SKM-1 treated with dmso at 0.1 percent for 144 hours (cell line): ENCODE measurements around the gene LYSMD2.

Experiments used
- DNase-seq: peaks from one replicate; lab custom pipeline; 2025; ENCODE audit not compliant: unreplicated experiment; lab: John Stamatoyannopoulos, UW

The LYSMD2 gene

DNA sequence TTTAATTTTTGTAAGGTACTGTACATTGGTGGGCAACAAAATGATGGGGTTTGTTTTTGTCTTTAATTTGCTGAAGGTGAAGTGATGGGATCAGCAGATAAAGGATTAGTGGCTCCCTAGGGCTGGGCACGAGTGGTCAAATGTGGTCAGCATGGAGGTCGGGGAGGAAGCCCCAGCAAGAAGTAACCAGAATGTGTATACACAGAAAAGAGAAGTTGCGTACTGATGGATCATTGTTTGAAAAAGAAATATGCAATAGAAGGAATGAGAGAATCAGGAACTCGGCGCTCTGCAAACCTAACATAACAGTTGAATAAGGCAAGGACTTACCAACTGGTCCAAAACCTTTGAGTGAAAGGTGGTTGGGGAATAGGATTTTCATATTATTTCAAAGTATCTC, 15.4 kb upstream of the LYSMD2 start:
- DNase-seq = peak; percentile 78

DNA sequence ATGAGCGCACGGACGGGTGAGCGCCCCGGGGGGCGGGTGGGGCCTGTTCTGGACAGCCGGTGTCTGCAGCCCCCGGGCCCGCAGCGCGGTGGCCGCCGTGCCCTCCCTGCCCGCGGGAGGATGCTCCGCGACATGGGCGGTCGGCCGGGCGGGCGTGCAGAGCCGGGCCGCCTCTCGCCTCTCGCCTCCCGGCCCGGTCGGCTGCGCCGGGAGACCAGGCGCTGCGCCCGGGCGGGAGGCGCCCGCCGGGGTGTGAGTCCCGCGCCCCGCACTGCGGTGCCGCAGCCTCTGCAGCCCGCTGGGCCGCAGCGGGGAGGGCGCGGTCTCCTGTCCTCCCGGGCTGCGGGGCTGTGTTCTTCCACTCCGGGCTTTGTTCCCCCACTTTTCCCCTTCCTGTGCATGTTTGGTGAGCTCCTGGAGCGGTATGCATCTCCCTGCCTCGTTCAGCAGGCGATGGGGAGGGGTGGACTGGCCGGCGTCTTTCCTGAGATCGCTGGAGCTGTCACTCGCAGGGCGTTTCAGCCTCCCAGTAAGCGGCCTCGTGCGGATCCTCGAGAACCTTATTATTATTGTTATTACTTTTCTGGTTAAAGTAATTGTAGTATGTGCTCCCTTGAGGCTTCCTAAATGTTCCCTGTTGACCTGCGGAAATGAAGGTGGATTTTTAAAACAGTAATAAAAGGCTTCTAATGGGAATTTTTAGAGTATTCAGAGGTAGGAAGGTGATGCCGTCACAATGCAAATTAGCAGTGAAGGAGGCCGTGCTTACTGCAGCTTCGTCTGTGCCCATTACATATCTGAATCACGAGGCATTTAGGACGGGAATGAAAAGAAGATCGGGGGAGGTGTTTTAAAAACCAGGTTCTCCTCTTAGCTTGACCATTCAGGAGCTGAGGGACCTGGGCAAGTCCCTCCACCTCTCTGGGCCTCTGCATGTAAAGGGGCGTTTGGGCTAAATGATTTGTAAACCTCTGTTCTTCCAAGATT, 14.5 kb upstream of the LYSMD2 start:
- DNase-seq = no peak

DNA sequence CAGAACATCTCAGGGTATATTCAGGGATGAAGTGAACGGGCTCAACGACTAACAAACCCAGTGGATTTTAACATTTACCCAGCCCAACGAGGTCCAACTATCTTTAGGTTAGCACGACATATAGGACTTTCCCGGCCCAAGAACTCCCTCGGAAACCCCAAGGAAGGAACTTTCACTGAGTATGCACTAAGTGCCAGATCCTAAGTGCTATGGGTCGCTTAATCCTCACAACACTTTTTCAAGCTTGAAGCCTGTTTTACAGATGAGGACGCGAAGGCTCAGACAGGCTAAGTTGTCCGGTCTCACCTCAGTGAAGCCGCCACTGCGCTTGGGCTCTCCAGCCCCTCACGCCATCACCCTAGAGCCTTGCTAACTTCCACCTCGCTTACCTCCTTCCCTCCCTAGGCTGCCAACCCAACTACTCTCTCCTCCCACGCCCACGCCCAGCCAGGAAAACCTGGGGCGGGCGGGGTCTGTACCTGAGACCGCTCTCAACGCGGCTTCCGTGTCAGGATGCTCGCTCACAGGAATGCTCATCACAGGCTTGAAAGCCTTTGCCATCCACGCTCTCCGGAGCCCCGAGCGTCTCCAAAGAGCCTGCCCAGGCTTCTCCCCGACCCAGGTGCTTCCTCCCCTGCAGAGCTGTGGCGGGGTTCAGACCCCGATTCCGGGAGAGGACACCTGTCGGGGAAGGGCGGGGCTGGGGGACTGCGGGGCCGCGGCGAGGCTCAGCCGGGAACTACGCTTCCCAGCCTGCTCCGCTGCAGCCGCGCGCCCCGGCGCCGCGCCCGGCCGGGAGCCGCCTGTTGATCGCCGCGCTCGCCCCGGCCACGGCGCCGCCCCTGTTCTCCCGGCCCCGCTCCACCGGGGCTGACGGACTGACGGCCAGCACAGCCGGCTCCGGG, 13.6 kb upstream of the LYSMD2 start, which contains the start of gene TMOD2:
TSS of gene TMOD2 (plus strand) at position 806 of the 905 bp plus-strand sequence. CDS start 14,845 bp downstream, outside the sequence.
- no peak for DNase-seq

DNA sequence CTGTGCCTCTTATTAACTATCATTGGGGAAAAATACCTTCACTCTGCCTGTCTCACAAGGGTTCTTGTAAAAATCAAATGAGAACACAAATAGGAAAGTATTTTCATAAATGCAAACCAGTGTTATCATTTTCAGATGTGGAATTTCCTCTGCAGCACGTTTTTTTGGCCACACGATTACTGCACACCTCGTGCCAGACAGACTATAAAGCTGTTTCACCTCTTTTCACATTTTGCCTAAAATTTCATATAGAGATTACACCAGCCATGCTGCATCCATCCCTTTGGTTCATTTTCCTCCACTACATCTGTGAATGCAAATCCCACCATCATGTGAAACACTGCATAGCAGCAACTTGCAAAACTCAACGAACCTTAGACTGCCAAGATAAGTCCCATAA, 12.7 kb upstream of the LYSMD2 start:
- DNase-seq = no peak

DNA sequence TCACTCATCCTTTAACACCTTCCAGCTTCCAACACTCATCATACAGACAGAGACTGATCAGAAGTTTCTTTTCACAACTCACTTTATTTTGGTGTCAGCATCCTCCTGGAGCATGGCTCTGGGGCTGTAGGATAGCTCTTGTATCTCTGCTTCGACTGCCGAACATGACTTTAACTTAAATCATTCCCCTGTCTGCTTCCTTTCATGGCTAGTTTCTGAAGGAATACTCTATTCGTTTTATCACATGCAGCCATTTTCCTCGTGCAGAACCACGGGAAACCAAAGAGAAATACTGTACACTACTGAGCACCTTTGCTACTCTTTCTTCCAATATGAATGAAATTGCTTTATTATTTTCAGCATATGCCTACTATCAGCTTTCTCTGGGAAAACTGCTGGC, 11.9 kb upstream of the LYSMD2 start:
- no peak for DNase-seq

DNA sequence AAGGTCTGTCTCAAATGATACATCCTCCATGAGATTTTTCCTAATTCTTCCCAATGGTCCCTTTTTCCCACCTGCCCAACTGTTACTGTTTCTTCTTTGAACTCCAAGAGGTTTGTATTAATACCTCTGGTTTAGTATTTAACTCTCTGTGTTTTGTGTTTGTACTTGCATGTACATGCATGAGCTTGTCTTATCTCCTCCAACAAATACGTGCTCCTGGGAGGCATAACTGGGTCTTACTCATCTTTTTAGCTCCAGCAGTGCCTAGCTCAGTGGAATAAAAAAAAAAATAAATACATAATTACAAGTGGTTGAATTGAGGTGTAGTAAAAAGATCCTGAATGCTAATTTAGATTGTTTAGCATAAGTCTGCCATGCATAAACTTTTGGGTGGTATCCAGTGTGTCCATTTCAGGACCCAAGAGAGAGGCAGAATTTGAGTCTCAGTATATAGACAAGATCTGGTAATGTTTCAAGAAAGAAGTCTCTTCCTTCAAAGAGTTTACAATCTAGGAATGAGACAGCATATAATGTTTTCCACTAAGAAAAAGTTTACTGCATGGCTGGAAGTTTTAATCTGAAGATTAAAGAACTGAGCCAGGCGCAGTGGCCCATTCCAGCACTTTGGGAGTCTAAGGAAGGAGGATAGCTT, 1.7 kb upstream of the LYSMD2 start:
- no peak for DNase-seq

DNA sequence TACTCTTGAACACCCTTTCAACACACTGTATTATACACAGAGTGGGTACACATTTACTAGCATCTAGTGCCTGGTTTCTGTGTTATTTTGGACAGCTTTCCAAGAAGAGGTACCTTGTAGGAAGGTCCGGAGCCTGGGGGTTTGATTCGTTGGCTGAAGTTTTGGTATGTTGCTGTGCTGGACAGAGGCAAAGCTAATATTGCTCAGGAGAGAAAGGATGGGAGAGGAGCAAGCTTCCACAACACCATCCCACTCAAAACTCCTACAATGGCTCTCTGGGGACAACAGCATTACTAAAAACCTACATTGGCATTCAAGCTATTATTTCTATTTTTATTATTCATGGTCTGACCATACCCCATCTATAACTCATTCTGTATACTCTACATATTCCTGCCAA, 1.1 kb upstream of the LYSMD2 start:
- no peak for DNase-seq

DNA sequence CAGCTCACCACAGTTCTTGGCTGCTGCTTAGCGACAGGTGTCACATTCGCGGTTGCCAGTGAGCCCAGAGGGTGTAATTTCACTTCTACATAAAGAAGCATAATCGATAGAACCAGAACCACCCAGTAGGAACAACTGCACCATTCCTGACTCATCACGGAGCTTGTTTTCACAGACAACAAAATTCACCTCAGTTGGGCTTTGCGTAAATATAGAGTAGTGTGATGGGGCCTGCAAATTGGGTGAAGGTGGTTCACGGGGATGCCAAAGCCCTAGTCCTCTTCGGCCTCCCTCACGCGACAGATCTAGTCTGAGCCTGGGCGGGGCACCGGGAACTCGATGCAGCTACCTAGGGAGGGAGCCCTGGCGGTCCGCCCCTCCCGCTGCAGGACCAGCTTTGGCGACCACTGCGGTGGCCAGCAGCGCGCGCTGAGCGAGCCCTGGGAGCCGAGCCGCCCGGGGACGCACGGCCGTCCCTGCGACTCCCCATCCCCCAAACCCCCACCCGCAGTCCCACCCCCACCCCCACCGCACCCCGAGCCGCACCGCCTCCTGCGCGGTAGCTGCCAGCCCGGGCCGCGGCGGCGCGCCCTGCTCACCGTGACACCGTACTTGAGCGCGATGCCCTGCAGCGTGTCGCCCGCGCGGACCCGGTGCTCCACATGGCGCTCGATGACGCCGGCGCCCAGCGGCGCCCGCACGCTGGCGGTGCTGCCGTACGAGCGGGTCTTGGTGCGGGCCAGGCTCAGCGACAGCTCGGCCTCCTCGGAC, 519 bp downstream of the LYSMD2 start:
- peak; percentile 36 for DNase-seq

DNA sequence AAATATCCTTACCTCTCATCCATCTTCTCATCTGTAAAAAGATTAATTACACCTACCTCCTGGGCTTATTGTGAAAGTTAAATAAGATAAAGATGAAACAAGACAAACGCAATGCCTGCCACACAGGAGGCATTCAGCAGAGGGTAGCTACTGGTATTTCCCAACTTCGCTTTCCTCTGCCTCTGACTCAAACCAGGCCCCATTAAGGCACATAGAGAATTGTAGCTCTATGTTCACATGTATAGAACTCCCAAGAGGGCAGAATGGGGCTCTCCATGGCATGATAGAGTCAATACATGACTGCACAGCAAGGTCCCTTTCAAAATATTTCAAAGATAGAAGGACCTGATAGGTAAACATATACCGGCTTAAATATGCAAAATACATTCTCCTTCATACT, 1.4 kb downstream of the LYSMD2 start:
- DNase-seq = peak; percentile 51

DNA sequence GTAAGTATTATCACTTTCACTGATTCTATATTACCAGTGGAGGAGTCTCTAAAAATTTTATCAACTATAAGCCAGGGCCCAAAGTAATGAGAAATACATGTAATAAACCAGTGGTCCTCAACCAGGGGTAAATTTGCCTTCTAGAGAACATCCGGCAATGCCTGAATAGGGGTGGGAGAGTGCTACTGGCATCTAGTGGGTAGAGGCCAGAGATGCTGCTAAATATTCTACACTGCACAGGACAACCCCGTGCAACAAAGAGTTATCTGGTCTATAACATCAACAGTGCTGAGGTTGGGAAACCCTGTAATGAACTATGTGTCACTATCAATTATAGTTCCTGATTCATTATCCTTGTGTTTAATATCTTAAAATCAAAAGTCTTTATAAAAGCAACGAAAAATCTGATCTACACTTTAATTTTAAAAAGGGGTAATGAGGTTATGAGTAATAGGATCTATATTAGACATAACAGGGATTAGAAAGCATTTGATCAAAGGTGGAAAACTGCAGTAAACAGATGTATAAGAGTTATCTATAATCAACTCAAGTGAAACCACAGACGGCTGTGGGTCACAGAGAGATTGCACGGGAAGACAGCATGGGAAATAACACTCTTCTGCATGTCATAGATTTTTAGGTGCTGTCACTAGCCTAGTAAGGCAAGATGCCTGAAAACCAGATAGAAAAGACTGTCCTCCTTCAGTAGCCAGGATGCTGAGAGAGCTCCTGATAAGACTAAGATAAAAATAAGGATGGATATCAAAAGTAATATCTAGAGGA, 2.0 kb downstream of the LYSMD2 start:
- no peak for DNase-seq

DNA sequence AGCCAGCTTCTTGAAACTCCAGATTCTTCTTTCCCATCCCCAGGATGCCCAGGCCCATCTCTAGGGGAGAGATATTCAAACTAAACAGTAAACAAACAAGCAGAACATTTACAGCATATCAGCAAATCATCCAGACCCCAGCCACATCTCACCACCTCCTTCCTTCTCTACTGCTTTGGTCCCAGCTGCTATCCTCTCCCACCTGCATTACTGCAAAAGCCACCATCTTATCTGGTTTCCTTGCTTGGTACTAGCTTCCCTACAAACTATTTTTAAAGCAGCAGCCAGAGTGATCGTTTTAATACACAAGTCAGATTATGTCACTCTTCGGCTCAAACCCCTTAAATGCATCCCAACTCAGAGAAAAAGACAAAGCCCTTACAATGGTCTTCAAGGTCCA, 4.8 kb downstream of the LYSMD2 start:
- no peak for DNase-seq

DNA sequence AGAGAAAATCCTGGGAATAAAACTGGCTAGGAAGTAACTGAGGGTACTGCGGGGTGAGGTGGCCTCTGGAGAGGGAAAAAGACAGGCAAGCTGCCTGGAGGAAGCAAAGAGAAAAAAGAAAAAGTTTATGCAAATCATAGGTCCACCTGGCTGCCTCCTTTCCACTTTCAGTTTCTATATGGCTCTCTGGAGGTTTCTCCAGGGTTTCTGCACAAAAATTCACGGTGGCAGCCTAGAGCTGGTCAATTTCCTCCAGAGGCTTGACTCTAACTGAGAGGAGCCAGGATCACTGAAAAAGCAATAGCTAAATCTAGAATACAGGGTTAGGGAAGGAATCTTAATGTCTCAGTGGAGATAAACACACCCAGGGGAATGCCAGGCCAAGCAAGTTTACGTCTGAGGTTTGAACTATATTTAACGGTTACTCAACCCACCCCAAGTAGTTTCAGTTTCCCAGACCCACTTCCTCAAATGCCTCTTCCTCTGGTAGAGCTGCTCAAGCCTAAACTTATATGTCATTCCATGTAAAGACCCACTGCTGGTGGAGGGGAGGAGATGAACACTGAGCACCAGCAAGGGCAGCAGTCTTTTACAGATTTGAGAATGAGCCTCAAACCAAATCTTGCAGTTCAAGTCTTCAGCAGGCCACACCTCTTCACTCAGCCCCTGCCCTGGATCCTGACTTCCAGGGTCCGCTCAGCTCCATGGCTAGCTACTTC, 5.7 kb downstream of the LYSMD2 start:
- DNase-seq = peak; percentile 94

DNA sequence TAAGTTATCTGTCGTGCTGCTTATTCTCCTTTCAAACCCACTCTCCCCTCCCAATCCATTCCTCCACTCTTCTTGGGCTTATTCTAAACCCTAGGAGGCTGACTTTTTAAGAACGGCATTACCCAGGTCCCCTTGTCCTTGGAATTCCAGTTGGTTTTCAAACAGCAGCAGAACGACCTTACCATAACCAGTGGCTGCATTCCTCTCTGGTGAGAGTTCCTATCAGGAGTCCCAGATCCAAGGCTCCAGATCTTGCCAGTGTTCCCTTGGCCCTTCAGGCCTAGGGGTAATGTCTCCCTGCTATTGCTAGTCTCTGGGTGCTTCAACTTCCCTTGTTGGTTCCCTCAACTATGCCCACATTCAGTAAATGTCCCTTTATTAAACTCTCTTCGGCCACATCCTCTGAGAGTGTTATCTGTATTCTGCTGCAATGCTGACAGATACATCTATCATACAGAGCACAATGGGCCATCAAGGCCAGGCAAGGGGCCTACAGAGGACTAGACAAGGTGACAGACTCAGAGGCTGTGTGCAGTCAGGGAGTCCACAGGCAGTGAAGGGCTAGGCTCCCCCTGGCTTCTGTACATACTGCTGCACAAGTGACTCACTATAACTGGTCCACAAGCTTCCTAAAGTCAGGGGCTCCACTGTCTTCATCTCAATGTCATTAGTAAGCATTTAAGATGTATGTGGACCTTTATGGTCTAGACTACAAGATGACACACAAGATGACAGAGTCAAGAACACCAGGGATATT, 10.1 kb downstream of the LYSMD2 start:
- no peak for DNase-seq

DNA sequence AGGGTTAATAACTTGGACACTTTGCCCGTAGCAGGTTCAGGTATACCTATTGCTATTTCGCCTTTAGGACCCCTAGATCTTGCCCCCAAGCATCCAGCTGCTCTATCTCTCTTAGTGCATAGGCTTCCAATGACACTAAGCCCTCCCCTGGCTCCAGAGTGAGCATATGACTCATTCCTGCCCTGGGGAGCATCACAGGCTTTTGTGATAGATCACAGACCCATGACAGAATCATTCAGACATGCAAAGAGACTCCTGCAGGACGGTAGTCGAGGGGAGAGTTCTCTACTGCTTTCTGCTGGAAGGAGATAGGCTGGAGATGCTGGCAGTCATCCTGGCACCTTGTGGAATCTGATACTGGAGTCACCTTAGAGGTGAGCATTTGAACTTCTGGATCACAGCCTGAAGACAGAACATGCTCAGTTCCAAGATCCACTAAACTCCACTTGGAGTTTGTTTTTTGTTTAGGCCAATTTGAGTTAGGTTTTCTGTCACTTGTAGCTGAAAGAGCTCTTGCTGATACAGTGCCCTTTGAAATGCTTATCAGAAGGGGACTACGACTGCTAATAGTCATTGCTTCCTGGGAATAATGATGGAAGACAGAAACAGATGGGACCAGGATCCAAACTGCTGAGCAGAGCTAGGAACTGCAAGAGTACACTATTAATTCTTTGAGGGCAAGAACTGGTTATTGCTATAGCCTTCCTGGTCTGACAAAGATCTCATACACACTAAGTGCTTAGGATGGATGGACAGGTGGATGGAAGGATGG, 11.0 kb downstream of the LYSMD2 start:
- no peak for DNase-seq

DNA sequence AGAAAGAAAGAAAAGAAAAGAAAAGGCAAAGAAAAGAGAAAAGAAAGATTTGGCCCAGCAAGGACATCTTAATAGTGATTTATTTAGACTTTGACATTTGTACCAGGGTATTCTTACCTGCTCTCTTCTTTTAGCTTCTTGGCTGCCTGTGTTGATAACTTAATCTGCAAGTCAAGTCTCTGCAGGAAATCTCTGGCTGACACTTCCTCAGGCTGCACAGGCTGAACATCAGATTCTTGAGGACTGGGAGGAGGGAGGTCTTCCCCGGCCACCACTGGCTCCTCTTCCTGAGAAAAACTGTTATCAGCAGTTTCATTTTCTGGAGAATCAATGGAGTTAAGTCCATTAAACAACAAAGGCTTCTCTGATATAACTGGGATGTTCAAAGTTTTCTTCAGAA, 12.8 kb downstream of the LYSMD2 start:
- no peak for DNase-seq

DNA sequence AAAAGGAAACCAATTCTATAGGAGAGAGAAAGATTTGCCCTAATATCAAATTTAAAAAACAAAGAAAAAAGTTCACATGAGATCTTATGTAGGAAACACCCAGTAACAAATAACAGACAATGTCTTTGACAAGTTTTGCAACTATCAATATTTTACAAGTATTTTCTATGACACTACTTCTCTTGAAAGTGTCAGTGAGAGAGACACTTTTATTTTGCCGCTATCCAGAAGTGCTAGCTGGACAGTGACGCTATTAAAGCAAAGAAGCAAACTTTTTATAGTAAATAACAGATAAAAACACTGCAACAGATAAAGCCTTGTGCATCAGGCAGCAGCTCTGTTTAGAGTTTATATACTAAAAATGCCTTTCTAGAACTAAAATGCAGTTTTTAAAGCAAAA, 13.3 kb downstream of the LYSMD2 start:
- DNase-seq = no peak

DNA sequence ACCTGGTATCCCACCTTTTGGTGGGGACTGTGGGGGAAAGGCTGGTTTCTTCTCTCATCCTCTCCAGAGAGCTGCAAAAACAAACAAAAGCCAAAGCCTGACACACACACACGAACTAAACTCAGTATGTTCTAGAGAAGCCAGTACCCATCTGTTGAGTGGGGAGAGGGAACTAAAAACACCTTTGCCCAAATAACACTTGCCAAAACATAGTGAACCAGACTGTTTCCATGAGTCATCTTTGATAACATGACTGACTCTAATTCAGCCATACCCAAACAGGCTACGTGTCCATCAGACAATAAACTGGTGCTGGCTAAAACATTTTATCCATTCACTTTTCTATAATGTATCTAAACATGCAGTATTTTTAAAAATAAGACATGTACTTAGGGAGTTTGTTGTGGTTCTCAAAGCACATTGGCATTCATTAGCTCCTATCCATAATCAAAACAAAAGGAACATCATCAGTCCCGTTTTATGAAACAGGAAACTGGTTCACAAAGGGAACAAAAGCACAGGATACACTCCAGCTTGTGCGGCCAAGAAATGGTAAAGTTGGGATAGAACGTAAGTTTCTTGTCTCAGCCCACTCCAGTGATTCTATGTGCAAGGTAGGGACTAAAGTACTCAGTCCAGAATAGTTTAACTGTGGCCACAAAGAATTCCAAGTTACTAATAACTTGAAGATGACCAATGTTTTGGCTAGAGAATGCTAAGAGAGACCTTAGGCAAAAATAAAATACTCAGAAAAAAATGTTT, 16.1 kb downstream of the LYSMD2 start:
- DNase-seq = no peak
